Cerebellar nuclear complex (tissue), 1 donor: Measurements from ENCODE around the gene PGLYRP2.
"Not testable (repeated sequence)": the region's sequence is repeated elsewhere in the genome, so short reads cannot be mapped to it uniquely, and the experiment has no call there.

Experiments used
- DNase-seq, 2 experiments: peaks; one replicate each; lab custom pipeline; 2025; lab: John Stamatoyannopoulos, UW

The PGLYRP2 gene

GRCh38 chr19:15479391-15480345, at the start of gene PGLYRP2:
Gene PGLYRP2, minus strand, starts transcription at chr19:15479501. Its CDS starts 130 bp downstream, at chr19:15479371.
- no peak for DNase-seq

GRCh38 chr19:15527705-15528104, 48.4 kb upstream of the PGLYRP2 start:
- DNase-seq = no peak

- no peak for DNase-seq
Measured at GRCh38 chr19:15526408-15526807, 47.1 kb upstream of the PGLYRP2 start.

- DNase-seq = no peak
Measured at GRCh38 chr19:15525291-15525690, 46.0 kb upstream of the PGLYRP2 start.

- no peak for DNase-seq
Measured at GRCh38 chr19:15524781-15525180, 45.5 kb upstream of the PGLYRP2 start.

GRCh38 chr19:15519433-15519976, 40.2 kb upstream of the PGLYRP2 start:
- DNase-seq = no peak

GRCh38 chr19:15517778-15518177, 38.5 kb upstream of the PGLYRP2 start:
- DNase-seq = no peak

- DNase-seq = no peak
Measured at GRCh38 chr19:15516363-15516762, 37.1 kb upstream of the PGLYRP2 start.

- not testable (repeated sequence) for DNase-seq
Measured at GRCh38 chr19:15515227-15515625, 35.9 kb upstream of the PGLYRP2 start.

- no peak for DNase-seq
Measured at GRCh38 chr19:15511671-15512424, 32.5 kb upstream of the PGLYRP2 start.

- DNase-seq = no peak
Measured at GRCh38 chr19:15508035-15508710, 28.9 kb upstream of the PGLYRP2 start, which contains the start of gene CYP4F22. Gene CYP4F22, plus strand, starts transcription at chr19:15508525. Its CDS starts 16,812 bp downstream, at chr19:15525337.

GRCh38 chr19:15507068-15508034, 28.1 kb upstream of the PGLYRP2 start:
- no peak for DNase-seq

GRCh38 chr19:15506074-15506571, 26.8 kb upstream of the PGLYRP2 start:
- no peak for DNase-seq

GRCh38 chr19:15502264-15502663, 23.0 kb upstream of the PGLYRP2 start:
- no peak for DNase-seq

- DNase-seq = no peak
Measured at GRCh38 chr19:15501596-15501995, 22.3 kb upstream of the PGLYRP2 start.

- DNase-seq = no peak
Measured at GRCh38 chr19:15498910-15499309, 19.6 kb upstream of the PGLYRP2 start.

GRCh38 chr19:15498156-15498858, 19.0 kb upstream of the PGLYRP2 start:
- DNase-seq = no peak

GRCh38 chr19:15495151-15495550, 15.8 kb upstream of the PGLYRP2 start:
- DNase-seq = no peak

- DNase-seq = no peak
Measured at GRCh38 chr19:15488489-15489226, 9.4 kb upstream of the PGLYRP2 start.
